HG02610 (cell line): ENCODE results near the gene COL4A3.
"Not testable (repeated sequence)": the region's sequence is repeated elsewhere in the genome, so short reads cannot be mapped to it uniquely, and the experiment has no call there.

ENCODE experiments used
- ATAC-seq: cut with Tn5 transposase; IDR thresholded peaks from one replicate; pipeline ENCODE4 v1.9.1; 2021; ENCODE audit warnings: mild to moderate bottlenecking, moderate library complexity; ENCODE audit not compliant: unreplicated experiment

The COL4A3 gene

GRCh38 chr2:227205701-227206100, 41.3 kb downstream of the COL4A3 start:
- no peak for ATAC-seq

DNA sequence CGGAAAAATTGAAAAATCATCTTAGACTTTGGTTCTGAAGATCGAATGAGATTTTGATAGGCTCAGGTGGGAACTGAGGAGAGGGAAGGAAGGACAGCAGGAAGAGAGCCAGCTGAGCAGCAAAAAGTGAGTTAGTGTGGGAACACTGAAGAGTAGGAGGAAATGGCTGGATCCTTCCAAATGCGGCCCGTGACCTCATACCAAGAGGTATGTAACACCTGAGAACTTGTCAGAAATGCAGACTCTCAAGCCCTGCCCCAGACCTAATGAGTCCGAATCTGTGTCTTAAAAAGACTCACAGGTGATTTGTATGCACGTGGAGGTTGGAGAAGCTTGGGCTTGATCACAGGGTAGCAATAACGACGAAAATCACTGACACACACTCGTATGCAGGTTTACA, 42.0 kb downstream of the COL4A3 start:
- no peak for ATAC-seq

GRCh38 chr2:227207573-227207972, 43.1 kb downstream of the COL4A3 start:
- ATAC-seq: no peak

- ATAC-seq: no peak
Observed at GRCh38 chr2:227214622-227215041, 50.2 kb downstream of the COL4A3 start.

- no peak for ATAC-seq
Observed at GRCh38 chr2:227219312-227220105, 55.1 kb downstream of the COL4A3 start.

- ATAC-seq: no peak
Observed at GRCh38 chr2:227221120-227221519, 56.7 kb downstream of the COL4A3 start.

DNA sequence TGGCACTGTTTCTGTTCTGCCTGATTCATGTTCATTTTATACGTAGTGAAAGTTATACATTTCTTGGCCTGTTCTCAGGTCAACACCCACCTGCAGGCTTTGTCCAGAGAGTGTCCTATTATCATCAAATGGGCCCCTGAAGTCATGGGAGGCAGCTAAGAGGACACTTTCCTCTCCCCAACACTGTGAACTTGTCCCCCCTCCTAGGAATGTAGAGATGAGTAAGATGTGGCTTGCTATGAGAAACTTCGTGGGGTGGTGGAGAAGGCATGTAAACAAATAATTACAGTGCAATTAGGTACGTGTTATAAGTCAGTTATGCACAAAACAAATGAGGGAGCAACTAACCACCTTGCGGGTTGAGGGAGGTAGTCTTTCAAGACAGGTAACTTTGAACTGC, 57.9 kb downstream of the COL4A3 start:
- no peak for ATAC-seq

- ATAC-seq: not testable (repeated sequence)
Observed at GRCh38 chr2:227225641-227226040, 61.2 kb downstream of the COL4A3 start.

GRCh38 chr2:227228061-227228667, 63.7 kb downstream of the COL4A3 start:
- no peak for ATAC-seq

- no peak for ATAC-seq
Observed at GRCh38 chr2:227230151-227230550, 65.7 kb downstream of the COL4A3 start.

GRCh38 chr2:227234429-227234828, 70.0 kb downstream of the COL4A3 start:
- ATAC-seq: no peak

GRCh38 chr2:227237786-227238185, 73.4 kb downstream of the COL4A3 start:
- ATAC-seq: no peak

- ATAC-seq: no peak
Observed at GRCh38 chr2:227238238-227239237, 74.1 kb downstream of the COL4A3 start.

- ATAC-seq: no peak
Observed at GRCh38 chr2:227241005-227241404, 76.6 kb downstream of the COL4A3 start.

DNA sequence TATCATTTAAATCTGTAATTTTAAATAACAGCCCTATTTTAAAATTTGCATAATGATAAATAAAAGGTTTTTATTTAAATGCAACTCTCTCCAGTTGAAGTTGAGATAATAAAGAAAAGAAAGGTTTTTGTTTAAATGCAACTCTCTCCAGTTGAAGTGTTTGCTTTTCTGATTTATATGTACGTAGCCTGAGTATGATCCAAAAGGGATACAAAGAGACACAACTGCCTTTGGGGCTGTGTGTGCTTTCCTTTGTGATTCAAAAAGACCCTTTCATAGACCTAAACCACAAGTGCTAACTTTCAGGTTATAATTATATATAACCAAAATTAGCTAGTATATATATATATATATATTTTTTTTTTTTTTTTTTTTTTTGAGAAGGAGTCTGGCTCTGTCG, 84.5 kb downstream of the COL4A3 start:
- ATAC-seq: no peak

GRCh38 chr2:227252831-227253230, 88.4 kb downstream of the COL4A3 start:
- no peak for ATAC-seq

GRCh38 chr2:227256605-227257004, 92.2 kb downstream of the COL4A3 start:
- ATAC-seq: no peak

DNA sequence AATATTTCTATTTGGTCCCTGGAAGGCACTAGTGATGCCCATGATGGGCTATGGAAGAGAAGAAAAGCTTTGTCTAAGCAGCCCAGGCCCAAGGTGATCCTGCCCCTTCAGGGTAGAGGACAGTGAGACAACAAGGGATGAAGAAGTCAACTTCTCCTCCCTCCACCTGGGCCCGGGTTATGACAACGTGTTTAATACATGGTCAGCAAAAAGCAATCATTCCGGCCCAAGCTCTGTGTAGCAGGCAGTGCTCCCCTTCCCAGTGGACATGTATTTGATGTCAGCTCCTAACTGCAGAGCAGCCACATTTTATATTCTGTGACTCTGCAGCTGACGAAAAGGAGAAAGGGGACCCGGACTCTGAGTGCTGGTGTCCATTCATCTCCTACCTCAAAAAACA, 93.4 kb downstream of the COL4A3 start:
- ATAC-seq: no peak

GRCh38 chr2:227260041-227260440, 95.6 kb downstream of the COL4A3 start:
- no peak for ATAC-seq

DNA sequence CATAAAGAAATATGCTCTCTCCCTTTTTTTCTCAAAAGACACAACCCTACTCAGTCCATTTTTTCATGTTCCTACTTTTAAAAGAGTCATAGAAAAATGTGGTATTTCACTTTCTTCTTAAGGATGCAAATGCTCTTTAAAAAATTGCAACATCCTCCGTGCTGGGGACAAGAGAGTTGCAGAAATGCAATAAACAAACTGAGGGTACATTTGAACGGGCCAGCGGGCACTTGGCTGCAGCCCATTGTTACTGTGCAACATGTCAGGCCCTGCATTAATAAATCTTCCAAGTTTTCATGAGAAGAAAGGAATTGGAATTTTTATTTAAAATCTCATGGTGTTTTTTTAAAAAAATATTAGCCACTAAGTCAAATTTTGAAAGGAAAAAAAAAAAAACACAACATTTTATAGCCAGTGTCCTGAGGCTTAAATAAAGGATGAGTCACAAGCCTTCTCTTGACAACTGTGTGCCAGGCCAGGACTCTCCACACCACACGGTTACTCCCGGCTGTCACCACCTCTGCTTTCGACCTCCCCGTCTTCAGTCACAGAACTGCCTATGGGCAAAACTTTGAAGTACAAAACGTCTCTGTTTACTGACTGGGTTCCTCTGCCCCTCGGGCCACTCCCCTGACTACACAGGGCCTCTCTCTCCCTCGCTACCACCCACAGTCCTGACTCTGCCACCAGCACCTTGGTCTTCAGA, 103.1 kb downstream of the COL4A3 start:
- no peak for ATAC-seq

DNA sequence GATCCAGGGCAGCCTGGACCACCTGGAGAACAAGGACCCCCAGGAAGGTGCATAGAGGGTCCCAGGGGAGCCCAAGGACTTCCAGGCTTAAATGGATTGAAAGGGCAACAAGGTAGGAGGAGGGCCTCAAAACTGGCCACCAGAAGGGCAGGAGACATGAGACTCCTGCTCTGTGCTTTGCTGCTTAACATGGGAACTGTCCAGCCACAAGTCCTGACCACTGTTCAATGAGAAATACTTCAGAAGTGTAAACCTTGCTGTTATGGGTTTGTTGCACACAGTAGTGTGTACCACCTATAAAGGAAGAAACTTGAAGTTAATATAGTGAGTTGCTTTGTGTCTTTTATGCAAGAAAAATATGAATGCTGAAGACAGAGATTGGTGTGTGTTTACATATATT, 116.5 kb downstream of the COL4A3 start:
- ATAC-seq: no peak
